HL-60 (cell line): ENCODE measurements around the gene KRTAP5-6.

Source experiments
- POLR2AphosphoS5 ChIP-seq: IDR thresholded peaks from 2 replicates; pipeline ENCODE4 v1.6.1; 2012; ENCODE audit warnings: low read depth
- REST ChIP-seq: IDR thresholded peaks from 2 replicates; pipeline ENCODE4 v1.6.1; 2012; ENCODE audit warnings: low read depth; ENCODE audit not compliant: insufficient replicate concordance
- SPI1 ChIP-seq: IDR thresholded peaks from 2 replicates; pipeline ENCODE4 v1.6.1; 2012; ENCODE audit warnings: low read depth, mild to moderate bottlenecking, borderline replicate concordance
- TF ChIP-seq, protein P1 (sequence below): IDR thresholded peaks from one replicate; pipeline ENCODE4 v1.5.1; 2011; ENCODE audit warnings: low read length, control low read depth, inconsistent platforms; ENCODE audit not compliant: insufficient read depth

- TF ChIP-seq, protein P1, sequence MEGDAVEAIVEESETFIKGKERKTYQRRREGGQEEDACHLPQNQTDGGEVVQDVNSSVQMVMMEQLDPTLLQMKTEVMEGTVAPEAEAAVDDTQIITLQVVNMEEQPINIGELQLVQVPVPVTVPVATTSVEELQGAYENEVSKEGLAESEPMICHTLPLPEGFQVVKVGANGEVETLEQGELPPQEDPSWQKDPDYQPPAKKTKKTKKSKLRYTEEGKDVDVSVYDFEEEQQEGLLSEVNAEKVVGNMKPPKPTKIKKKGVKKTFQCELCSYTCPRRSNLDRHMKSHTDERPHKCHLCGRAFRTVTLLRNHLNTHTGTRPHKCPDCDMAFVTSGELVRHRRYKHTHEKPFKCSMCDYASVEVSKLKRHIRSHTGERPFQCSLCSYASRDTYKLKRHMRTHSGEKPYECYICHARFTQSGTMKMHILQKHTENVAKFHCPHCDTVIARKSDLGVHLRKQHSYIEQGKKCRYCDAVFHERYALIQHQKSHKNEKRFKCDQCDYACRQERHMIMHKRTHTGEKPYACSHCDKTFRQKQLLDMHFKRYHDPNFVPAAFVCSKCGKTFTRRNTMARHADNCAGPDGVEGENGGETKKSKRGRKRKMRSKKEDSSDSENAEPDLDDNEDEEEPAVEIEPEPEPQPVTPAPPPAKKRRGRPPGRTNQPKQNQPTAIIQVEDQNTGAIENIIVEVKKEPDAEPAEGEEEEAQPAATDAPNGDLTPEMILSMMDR: no peak
- no peak for TF ChIP-seq POLR2AphosphoS5
- no peak for TF ChIP-seq REST
- no peak for TF ChIP-seq SPI1
Observed at GRCh38 chr11:1656061-1656441, 40.9 kb upstream of the KRTAP5-6 start.
